ENCODE results near the gene ZNF576. TPM values are rescaled to one million over a fixed set of nuclear protein-coding genes. Genes with fewer than 3 reads are reported as not detected.
"Not testable (repeated sequence)": the region's sequence is repeated elsewhere in the genome, so short reads cannot be mapped to it uniquely, and the experiment has no call there.

Gene ZNF576, protein sequence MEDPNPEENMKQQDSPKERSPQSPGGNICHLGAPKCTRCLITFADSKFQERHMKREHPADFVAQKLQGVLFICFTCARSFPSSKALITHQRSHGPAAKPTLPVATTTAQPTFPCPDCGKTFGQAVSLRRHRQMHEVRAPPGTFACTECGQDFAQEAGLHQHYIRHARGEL
- total RNA-seq (10 to 100 TPM in 1 of 2 donors, 1 to 10 TPM in 1; 8.0 to 12.1 TPM), polyA plus RNA-seq (ENCODE audit: insufficient read length in 2 of 2) (10 to 100 TPM; 18.4 to 18.8 TPM)
- long read RNA-seq, donor 1, partial matches to known transcripts: 7 of 17 reads
- long read RNA-seq, donor 1, other reads (novel, unspliced or antisense): 0 of 17 reads
- long read RNA-seq, donor 2, transcript ZNF576-201 (3 exons, 2,566 nt): major isoform, 6 of 6 reads
- long read RNA-seq, donor 2, partial matches to known transcripts: 0 of 6 reads
- long read RNA-seq, donor 2, other reads (novel, unspliced or antisense): 0 of 6 reads
- long read RNA-seq, donor 3, transcript ZNF576-201 (3 exons, 2,566 nt): major isoform, 6 of 10 reads
- long read RNA-seq, donor 3, partial matches to known transcripts: 0 of 10 reads
- long read RNA-seq, donor 3, other reads (novel, unspliced or antisense): 0 of 10 reads
- long read RNA-seq, donor 4, transcript ZNF576-201 (3 exons, 2,566 nt): major isoform, 9 of 24 reads
- long read RNA-seq, donor 4, partial matches to known transcripts: 11 of 24 reads
- long read RNA-seq, donor 4, other reads (novel, unspliced or antisense): 0 of 24 reads

DNA sequence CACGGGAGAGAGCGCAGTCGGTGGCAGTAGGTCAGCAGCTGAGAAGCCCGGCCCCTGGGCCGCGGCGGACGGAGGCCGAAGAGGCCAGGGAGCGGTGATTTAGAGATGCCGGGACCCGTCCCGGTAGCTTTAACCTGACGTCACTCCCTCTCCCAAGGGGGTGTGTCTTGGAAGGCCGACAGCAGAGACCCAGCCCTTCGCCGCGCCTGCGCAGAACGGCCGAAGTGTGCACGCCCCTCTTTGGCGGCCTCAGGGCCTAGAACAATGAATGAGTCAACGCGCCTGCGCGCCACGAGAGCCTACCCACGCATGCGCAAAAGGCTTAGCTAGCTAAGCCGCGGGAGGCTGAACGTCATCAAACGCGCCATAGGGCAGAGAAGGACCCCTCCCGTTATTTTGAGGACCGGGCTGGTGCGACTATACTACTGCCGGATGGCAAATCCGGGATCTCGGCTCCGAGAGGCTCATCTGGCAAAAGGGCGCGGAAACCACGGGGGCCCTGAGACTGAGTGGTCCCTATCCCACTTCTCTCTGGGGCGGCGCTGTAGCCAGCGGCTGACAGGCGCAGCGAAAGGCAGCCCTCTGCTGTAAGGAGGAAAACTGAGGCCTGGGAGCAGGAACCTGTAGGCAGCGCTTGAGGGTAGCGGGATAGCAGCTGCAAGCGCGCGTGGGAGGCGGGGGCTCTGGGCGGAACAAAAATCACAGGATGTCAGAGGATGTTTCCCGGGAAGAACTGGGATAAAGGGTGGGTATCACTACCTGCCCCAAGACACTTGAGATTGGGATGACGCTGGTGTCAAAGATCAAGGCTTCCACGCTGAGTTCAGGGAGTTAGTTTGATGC is at the start of gene ZNF576, which contains the start of gene IRGQ:
ZNF576 (plus strand) TSS at position 597 of the 843 bp plus-strand sequence. CDS start 514 bp downstream, outside the sequence.
IRGQ (minus strand) TSS at position 136 of the 843 bp plus-strand sequence. CDS start 796 bp downstream, outside the sequence.
- peak; percentile 100 for DNase-seq (ENCODE audit: low read depth in 4 of 6, low spot score in 6 of 6)
- no peaks in the 10 kb centered on the region for H3K9me3 ChIP-seq (ENCODE audit: control insufficient read depth, insufficient read depth, low read length)
- WGBS (ENCODE audit: insufficient coverage): under 1% methylated on average over 59 of the region's 60 CpGs
- H3K27ac ChIP-seq (ENCODE audit: low read depth, low read length): peak within 1 kb of the TSS; percentile 97
- no peaks in the 10 kb centered on the region for H3K27me3 ChIP-seq (ENCODE audit: control insufficient read depth, insufficient read depth, low read length)
- H3K4me1 ChIP-seq (ENCODE audit: control insufficient read depth, insufficient read depth, low read length): peaks cover 43% of the 10 kb centered on the region
- peak within 1 kb of the TSS; percentile 81 for H3K4me3 ChIP-seq (ENCODE audit: low read depth, low read length)
- peaks cover 54% of the 10 kb centered on the region for H3K36me3 ChIP-seq (ENCODE audit: control insufficient read depth, insufficient read depth, low read length)

DNA sequence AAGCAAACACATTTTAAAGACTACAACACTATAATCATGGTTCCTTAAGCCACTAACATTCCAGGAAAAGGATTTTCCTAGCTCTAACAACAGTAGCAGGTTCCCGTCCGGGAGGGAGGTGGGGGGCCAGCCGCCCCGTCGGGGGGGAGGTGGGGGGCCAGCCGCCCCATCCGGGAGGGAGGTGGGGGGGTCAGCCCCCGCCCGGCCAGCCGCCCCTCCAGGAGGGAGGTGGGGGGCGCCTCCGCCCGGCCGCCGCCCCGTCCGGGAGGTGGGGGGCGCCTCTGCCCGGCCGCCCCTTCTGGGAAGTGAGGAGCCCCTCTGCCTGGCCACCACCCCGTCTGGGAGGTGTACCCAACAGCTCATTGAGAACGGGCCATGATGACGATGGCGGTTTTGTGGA is 48.5 kb upstream of the ZNF576 start:
- no CpG with 5 or more reads among the region's 24 CpGs for WGBS (ENCODE audit: insufficient coverage)
- H3K4me3 ChIP-seq (ENCODE audit: low read depth, low read length); H3K9me3 ChIP-seq (ENCODE audit: control insufficient read depth, insufficient read depth, low read length); H3K27ac ChIP-seq (ENCODE audit: low read depth, low read length); DNase-seq (ENCODE audit: low read depth in 4 of 6, low spot score in 6 of 6); H3K27me3 ChIP-seq (ENCODE audit: control insufficient read depth, insufficient read depth, low read length): not testable (repeated sequence)
- peaks cover 15% of the 10 kb centered on the region for H3K4me1 ChIP-seq (ENCODE audit: control insufficient read depth, insufficient read depth, low read length)
- H3K36me3 ChIP-seq (ENCODE audit: control insufficient read depth, insufficient read depth, low read length): peaks cover 80% of the 10 kb centered on the region

GRCh38 chr19:43548706-43549105 is 47.7 kb upstream of the ZNF576 start:
- H3K27me3 ChIP-seq (ENCODE audit: control insufficient read depth, insufficient read depth, low read length): no peaks in the 10 kb centered on the region
- no peak overlapping the region for H3K27ac ChIP-seq (ENCODE audit: low read depth, low read length)
- WGBS (ENCODE audit: insufficient coverage): no CpG with 5 or more reads among the region's 2 CpGs
- no peaks in the 10 kb centered on the region for H3K9me3 ChIP-seq (ENCODE audit: control insufficient read depth, insufficient read depth, low read length)
- DNase-seq (ENCODE audit: low read depth in 4 of 6, low spot score in 6 of 6): no peak
- peaks cover 80% of the 10 kb centered on the region for H3K36me3 ChIP-seq (ENCODE audit: control insufficient read depth, insufficient read depth, low read length)
- H3K4me1 ChIP-seq (ENCODE audit: control insufficient read depth, insufficient read depth, low read length): peaks cover 15% of the 10 kb centered on the region
- no peak overlapping the region for H3K4me3 ChIP-seq (ENCODE audit: low read depth, low read length)

DNA sequence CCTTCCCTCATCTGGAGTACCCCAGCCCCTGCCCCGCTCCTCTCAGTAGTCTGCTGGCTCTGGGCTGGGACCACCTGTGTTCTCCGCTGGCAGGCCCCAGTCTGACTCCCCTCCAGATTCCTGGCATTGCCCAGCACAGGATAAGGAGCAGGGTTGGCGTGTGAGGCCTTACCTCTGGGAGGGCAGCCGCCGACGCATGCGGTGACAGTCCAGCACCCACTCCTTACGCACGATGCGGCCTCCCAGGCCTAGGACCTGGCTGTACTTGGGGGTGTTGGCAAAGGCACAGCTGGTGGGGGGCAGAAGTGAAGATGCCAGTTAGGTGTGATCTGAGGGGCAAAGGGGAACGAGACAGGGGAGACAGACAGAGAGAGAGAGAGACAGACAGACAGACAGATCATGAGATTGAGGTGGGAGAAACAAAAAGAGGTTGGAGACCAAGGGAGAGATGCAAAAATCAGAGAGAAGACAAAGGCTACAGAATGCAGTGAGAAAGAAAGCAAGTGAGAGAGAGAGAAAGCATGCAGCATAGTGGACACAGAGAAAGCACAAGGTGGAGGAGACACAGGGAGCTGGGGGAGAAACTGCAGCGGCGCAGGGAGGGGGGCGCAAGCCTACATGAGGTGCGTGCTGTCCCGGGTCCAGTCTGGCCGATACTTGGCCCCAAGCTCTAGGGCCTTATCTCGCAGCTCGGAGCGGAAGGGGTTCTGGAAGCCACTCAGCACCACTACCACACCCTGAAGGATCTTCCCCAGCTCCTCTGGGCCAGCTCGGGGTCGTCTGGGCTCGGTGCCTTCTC is 44.8 kb upstream of the ZNF576 start:
- H3K4me3 ChIP-seq (ENCODE audit: low read depth, low read length): no peak overlapping the region
- no peak overlapping the region for H3K27ac ChIP-seq (ENCODE audit: low read depth, low read length)
- WGBS (ENCODE audit: insufficient coverage): 94% methylated on average over 20 of the region's 23 CpGs
- no peaks in the 10 kb centered on the region for H3K27me3 ChIP-seq (ENCODE audit: control insufficient read depth, insufficient read depth, low read length)
- H3K4me1 ChIP-seq (ENCODE audit: control insufficient read depth, insufficient read depth, low read length): peaks cover under 1% of the 10 kb centered on the region
- H3K9me3 ChIP-seq (ENCODE audit: control insufficient read depth, insufficient read depth, low read length): no peaks in the 10 kb centered on the region
- no peak for DNase-seq (ENCODE audit: low read depth in 4 of 6, low spot score in 6 of 6)
- peaks cover 72% of the 10 kb centered on the region for H3K36me3 ChIP-seq (ENCODE audit: control insufficient read depth, insufficient read depth, low read length)

DNA sequence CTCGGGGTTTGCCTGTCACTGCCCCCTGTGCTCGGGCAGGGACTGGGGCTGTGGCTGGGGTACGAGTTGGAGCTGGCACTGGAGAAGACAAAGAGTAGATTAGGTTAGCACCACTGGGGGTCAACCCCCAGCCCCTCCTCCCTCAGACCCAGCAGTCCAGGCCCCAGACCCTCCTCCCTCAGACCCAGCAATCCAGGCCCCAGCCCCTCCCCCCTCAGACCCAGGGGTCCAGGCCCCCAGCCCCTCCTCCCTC is 44.3 kb upstream of the ZNF576 start:
- Histone ChIP-seq H3K27me3 (ENCODE audit: control insufficient read depth, insufficient read depth, low read length) (no peaks in the 10 kb centered on the region), H3K9me3 (ENCODE audit: control insufficient read depth, insufficient read depth, low read length) (no peaks in the 10 kb centered on the region), H3K36me3 (ENCODE audit: control insufficient read depth, insufficient read depth, low read length) (peaks cover 72% of the 10 kb centered on the region), H3K4me1 (ENCODE audit: control insufficient read depth, insufficient read depth, low read length) (no peaks in the 10 kb centered on the region), H3K4me3 (ENCODE audit: low read depth, low read length) (no peak overlapping the region), H3K27ac (ENCODE audit: low read depth, low read length) (no peak overlapping the region)
- no CpG with 5 or more reads among the region's 3 CpGs for WGBS (ENCODE audit: insufficient coverage)
- no peak for DNase-seq (ENCODE audit: low read depth in 4 of 6, low spot score in 6 of 6)

GRCh38 chr19:43552616-43553015 is 43.8 kb upstream of the ZNF576 start:
- no peak overlapping the region for H3K4me3 ChIP-seq (ENCODE audit: low read depth, low read length)
- no peaks in the 10 kb centered on the region for H3K9me3 ChIP-seq (ENCODE audit: control insufficient read depth, insufficient read depth, low read length)
- H3K4me1 ChIP-seq (ENCODE audit: control insufficient read depth, insufficient read depth, low read length): no peaks in the 10 kb centered on the region
- no peak overlapping the region for H3K27ac ChIP-seq (ENCODE audit: low read depth, low read length)
- DNase-seq (ENCODE audit: low read depth in 4 of 6, low spot score in 6 of 6): no peak
- peaks cover 72% of the 10 kb centered on the region for H3K36me3 ChIP-seq (ENCODE audit: control insufficient read depth, insufficient read depth, low read length)
- WGBS (ENCODE audit: insufficient coverage): 0% methylated on average over 1 of the region's 3 CpGs
- no peaks in the 10 kb centered on the region for H3K27me3 ChIP-seq (ENCODE audit: control insufficient read depth, insufficient read depth, low read length)

- Histone ChIP-seq H3K4me1 (ENCODE audit: control insufficient read depth, insufficient read depth, low read length) (no peaks in the 10 kb centered on the region), H3K27me3 (ENCODE audit: control insufficient read depth, insufficient read depth, low read length) (no peaks in the 10 kb centered on the region), H3K36me3 (ENCODE audit: control insufficient read depth, insufficient read depth, low read length) (peaks cover 75% of the 10 kb centered on the region), H3K4me3 (ENCODE audit: low read depth, low read length) (no peak overlapping the region), H3K9me3 (ENCODE audit: control insufficient read depth, insufficient read depth, low read length) (no peaks in the 10 kb centered on the region), H3K27ac (ENCODE audit: low read depth, low read length) (no peak overlapping the region)
- whole genome bisulfite sequencing (ENCODE audit: insufficient coverage): 94% methylated on average over 3 of the region's 4 CpGs
- DNase-seq (ENCODE audit: low read depth in 4 of 6, low spot score in 6 of 6): no peak
These were observed 42.7 kb upstream of the ZNF576 start for GRCh38 chr19:43553656-43554055.

DNA sequence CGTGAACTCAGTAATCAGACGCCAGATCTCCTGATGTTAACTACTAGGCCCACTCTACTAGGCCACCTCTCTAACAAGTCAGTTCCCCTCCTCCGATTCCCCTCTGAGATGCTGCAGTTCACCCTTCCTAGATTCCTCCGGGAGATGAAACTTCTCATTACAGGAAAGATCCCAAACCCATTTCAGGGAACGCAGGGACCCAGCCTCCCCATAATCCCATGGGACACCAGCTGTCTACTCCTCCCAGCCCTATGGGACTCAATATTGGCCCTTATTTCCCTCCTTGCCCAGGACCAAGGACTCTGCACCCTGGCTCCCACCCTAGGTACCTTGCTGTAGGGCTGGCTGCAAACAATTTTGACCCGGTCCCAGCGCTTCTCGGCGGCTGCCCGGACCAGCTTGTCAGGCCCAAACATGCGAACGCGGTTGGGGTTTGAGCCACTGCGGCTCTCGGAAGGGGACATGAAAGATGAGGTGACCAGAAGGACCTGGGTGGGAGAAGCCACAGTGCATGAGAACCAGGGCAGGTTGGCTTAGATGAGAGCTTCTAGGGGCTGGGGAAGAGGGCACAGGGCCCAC is 42.0 kb upstream of the ZNF576 start:
- 97% methylated on average over 14 of the region's 15 CpGs for WGBS (ENCODE audit: insufficient coverage)
- Histone ChIP-seq H3K4me1 (ENCODE audit: control insufficient read depth, insufficient read depth, low read length) (no peaks in the 10 kb centered on the region), H3K27ac (ENCODE audit: low read depth, low read length) (no peak overlapping the region), H3K27me3 (ENCODE audit: control insufficient read depth, insufficient read depth, low read length) (no peaks in the 10 kb centered on the region), H3K36me3 (ENCODE audit: control insufficient read depth, insufficient read depth, low read length) (peaks cover 75% of the 10 kb centered on the region), H3K4me3 (ENCODE audit: low read depth, low read length) (no peak overlapping the region), H3K9me3 (ENCODE audit: control insufficient read depth, insufficient read depth, low read length) (no peaks in the 10 kb centered on the region)
- DNase-seq (ENCODE audit: low read depth in 4 of 6, low spot score in 6 of 6): no peak

Data from spinal cord (tissue), 10 donors.